Neural cell (in vitro differentiated cells): ENCODE results near the gene GPRIN3.

Source experiments
- EZH2 ChIP-seq: fragments of 200-600, 300-800 bp; shearing (Covaris generic), sonication (generic); IDR thresholded peaks from 2 replicates; pipeline ENCODE4 v1.6.1; 2014; ENCODE audit warnings: antibody characterized with exemption, low read length, borderline replicate concordance, mild to moderate bottlenecking; ENCODE audit not compliant: insufficient read depth, poor library complexity, severe bottlenecking
- POLR2AphosphoS5 ChIP-seq: IDR thresholded peaks from 2 replicates; pipeline ENCODE4 v1.6.1; 2012
- RAD21 ChIP-seq: fragments of 450-650 bp; conservative IDR thresholded peaks from 2 replicates; pipeline ENCODE4 v1.6.1; 2014; ENCODE audit warnings: antibody characterized with exemption, mild to moderate bottlenecking, moderate library complexity
- SMC3 ChIP-seq: fragments of 450-650 bp; conservative IDR thresholded peaks from 2 replicates; pipeline ENCODE4 v1.6.1; 2014; ENCODE audit warnings: antibody characterized with exemption, mild to moderate bottlenecking, moderate library complexity; ENCODE audit not compliant: poor library complexity
- TAF1 ChIP-seq: IDR thresholded peaks from 2 replicates; pipeline ENCODE4 v1.6.1; 2012; ENCODE audit warnings: low read depth
- TF ChIP-seq, protein P1 (sequence below): fragments of 450-650 bp; IDR thresholded peaks from 2 replicates; pipeline ENCODE4 v1.5.1; 2014; ENCODE audit warnings: antibody characterized with exemption, mild to moderate bottlenecking, moderate library complexity; ENCODE audit not compliant: poor library complexity, severe bottlenecking

DNA sequence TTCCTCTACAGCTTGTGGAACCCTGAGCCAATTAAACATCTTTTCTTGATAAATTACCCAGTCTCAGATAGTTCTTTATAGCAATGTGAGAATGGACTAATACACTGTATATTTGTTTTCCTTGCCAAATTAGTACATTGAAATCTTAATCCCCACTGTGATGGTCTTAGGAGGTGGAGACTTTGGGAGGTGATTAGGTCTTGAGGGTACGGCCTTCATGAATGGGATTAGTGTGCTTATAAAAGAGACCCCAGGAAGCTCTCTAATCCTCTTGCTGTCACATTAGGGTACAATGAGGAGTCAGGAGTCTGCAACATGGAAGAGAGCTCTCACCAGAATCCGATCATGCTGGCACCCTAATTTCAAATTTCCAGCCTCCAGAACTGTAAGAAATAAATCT lies 109.7 kb downstream of the GPRIN3 start:
- TF ChIP-seq EZH2 (no peak), POLR2AphosphoS5 (no peak), SMC3 (no peak), TAF1 (no peak), RAD21 (no peak)
- TF ChIP-seq, protein P1, sequence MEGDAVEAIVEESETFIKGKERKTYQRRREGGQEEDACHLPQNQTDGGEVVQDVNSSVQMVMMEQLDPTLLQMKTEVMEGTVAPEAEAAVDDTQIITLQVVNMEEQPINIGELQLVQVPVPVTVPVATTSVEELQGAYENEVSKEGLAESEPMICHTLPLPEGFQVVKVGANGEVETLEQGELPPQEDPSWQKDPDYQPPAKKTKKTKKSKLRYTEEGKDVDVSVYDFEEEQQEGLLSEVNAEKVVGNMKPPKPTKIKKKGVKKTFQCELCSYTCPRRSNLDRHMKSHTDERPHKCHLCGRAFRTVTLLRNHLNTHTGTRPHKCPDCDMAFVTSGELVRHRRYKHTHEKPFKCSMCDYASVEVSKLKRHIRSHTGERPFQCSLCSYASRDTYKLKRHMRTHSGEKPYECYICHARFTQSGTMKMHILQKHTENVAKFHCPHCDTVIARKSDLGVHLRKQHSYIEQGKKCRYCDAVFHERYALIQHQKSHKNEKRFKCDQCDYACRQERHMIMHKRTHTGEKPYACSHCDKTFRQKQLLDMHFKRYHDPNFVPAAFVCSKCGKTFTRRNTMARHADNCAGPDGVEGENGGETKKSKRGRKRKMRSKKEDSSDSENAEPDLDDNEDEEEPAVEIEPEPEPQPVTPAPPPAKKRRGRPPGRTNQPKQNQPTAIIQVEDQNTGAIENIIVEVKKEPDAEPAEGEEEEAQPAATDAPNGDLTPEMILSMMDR, result no peak
